Mucosa of stomach (tissue), 1 donor: ENCODE results near the gene METTL25B.

Source experiments
- H3K27me3 ChIP-seq: one replicate; pipeline ENCODE4 v1.7.0; 2013; ENCODE audit warnings: mild to moderate bottlenecking, low read length; ENCODE audit not compliant: control insufficient read depth, insufficient read depth
- H3K36me3 ChIP-seq: one replicate; pipeline ENCODE4 v1.7.0; 2013; ENCODE audit warnings: low read length; ENCODE audit not compliant: control insufficient read depth, insufficient read depth
- H3K4me1 ChIP-seq: one replicate; pipeline ENCODE4 v1.7.0; 2013; ENCODE audit warnings: mild to moderate bottlenecking, low read length; ENCODE audit not compliant: control insufficient read depth, insufficient read depth
- H3K4me3 ChIP-seq: one replicate; pipeline ENCODE4 v1.7.0; 2013; ENCODE audit warnings: low read length
- H3K9ac ChIP-seq: one replicate; pipeline ENCODE4 v1.7.0; 2013; ENCODE audit warnings: mild to moderate bottlenecking, low read length, moderate library complexity
- H3K9me3 ChIP-seq: one replicate; pipeline ENCODE4 v1.7.0; 2013; ENCODE audit warnings: mild to moderate bottlenecking, low read length, moderate library complexity; ENCODE audit not compliant: control insufficient read depth
- donor health status: Pancreatic carcinoma.

METTL25B gene

DNA sequence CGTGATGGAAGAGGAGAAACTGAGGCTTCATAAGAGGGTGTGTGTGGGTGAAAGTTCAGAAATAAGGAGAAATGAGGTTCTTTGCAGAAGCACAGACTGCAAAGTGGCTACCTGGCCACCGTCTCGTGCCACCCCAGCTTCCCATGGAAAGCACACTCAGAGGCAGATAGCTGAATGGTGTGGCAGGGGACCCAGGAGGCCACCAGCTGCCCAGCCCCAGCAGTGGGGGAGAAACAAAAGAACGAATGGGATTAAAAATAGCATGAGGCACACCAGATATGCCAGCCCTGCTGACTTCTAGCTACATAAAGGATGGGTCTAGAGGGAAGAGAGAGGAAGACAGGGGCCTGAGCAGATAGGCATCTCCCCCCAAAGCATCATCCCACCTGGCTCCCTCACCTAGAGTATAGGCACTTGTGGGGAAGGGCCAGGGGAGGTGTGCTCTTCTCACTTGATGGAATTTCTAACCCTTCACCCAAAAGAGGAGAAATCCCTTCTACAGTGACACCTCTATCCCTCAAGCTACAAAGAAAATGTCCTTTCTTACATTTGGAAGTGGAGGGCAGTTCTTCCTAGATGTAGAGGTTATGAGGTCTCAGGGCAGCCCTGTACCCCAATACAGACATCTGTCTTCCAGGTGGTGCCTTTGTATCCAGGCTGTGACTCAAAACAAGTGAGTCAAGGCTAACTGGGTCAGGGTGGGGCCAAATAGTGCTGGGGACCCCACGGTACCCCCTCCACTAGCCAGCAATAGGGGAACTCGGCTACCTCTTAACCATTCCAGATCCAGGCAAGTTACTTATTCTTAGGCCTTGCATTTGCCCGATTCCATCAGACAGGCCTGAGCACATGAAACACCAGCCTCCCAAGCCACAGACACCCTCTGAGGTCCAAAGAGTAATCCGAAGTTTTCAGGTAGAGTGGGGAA lies 19.7 kb downstream of the METTL25B start:
- Histone ChIP-seq H3K36me3 (peaks cover 7% of the 10 kb centered on the region), H3K4me1 (peaks cover 49% of the 10 kb centered on the region)

GRCh38 chr1:156748670-156749418 lies 20.6 kb downstream of the METTL25B start:
- peaks cover 7% of the 10 kb centered on the region for H3K36me3 ChIP-seq
- peak overlapping the region; percentile 92 for H3K9ac ChIP-seq
- no peaks in the 10 kb centered on the region for H3K27me3 ChIP-seq
- peaks cover 49% of the 10 kb centered on the region for H3K4me1 ChIP-seq
- peak overlapping the region; percentile 39 for H3K4me3 ChIP-seq
- no peaks in the 10 kb centered on the region for H3K9me3 ChIP-seq

More for the DNA sequence above, 19.7 kb downstream of the METTL25B start:
- Histone ChIP-seq H3K9me3 (no peaks in the 10 kb centered on the region), H3K27me3 (no peaks in the 10 kb centered on the region), H3K4me3 (peak overlapping the region; percentile 39), H3K9ac (peak overlapping the region; percentile 92)

DNA sequence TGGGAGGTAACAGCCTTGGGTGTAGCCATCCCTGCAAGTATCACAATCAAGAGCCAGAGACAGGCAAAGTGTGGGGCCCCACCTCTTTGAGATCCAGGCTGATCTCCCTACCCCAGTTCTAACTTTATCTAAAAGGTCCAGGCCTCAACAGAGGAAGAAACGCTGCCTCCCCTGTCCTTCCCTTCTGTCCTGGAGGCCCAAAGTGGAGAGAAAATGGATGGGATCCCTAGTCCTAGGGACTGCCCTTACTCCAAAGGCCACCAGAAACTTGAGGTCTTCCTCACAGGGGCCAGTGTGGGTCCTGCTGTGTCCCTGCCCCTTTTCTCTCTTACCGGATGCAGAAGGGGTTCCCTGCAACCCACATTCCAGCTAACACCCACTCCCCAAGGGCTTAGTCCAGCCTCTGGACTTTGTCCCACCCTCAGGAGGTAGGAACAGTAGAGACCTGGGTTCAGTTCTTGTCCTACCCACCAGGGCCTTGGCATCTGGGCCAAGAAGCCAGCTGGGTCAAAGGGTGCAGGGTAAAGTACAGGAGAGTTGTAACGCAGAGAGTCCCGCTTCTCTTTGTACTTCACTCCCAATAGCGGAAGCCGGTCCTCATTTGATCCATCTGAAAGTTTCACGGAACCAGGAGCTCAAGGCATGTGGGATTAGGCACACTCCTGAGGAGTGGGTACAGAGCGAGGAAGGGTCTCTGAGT lies 21.3 kb downstream of the METTL25B start:
- no peaks in the 10 kb centered on the region for H3K27me3 ChIP-seq
- no peaks in the 10 kb centered on the region for H3K9me3 ChIP-seq
- peaks cover 49% of the 10 kb centered on the region for H3K4me1 ChIP-seq
- H3K36me3 ChIP-seq = peaks cover 7% of the 10 kb centered on the region
- peak overlapping the region; percentile 39 for H3K4me3 ChIP-seq
- peak overlapping the region; percentile 92 for H3K9ac ChIP-seq

- no peaks in the 10 kb centered on the region for H3K9me3 ChIP-seq
- peak overlapping the region; percentile 39 for H3K4me3 ChIP-seq
- H3K4me1 ChIP-seq = peaks cover 48% of the 10 kb centered on the region
- H3K27me3 ChIP-seq = no peaks in the 10 kb centered on the region
- peaks cover under 1% of the 10 kb centered on the region for H3K36me3 ChIP-seq
- peak overlapping the region; percentile 92 for H3K9ac ChIP-seq
Measured at GRCh38 chr1:156750191-156750672, 22.0 kb downstream of the METTL25B start.

DNA sequence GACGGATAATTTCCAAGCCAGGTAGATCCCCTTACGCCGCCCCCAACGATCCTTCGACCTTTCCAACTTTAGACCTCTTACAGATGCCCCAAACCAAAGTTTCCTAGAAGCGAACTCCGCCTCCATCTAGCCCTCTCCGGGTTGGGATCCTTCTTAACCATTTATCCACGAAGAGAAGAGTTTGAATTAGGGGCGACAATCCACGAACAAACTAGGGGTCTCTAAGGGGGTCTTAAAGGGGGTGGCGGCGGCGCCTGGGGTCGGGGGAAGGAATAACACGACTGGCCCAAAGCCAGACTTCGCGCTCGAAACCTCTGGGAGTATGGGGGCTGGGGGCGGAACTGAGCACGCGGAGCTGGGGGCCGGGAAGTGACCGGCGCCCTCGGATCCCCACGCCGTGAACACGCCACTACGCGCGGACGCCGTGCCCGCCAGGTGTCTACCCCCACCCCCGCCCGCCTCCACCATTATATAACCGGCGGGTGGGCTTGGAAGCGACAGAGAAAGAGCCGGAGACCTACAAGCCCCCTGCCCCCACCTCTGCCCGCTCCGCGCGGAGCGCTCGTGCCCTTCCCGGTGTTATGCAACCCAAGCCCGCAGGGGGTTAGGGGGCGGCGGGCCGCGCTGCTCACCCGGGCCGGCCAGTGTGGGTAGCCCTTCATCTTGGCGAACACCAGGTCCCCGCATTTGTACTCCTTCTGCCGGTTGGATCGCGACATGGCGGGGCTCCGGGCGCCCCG lies 22.6 kb downstream of the METTL25B start:
- H3K27me3 ChIP-seq = no peaks in the 10 kb centered on the region
- peak overlapping the region; percentile 39 for H3K4me3 ChIP-seq
- no peaks in the 10 kb centered on the region for H3K36me3 ChIP-seq
- H3K9me3 ChIP-seq = no peaks in the 10 kb centered on the region
- peak overlapping the region; percentile 92 for H3K9ac ChIP-seq
- H3K4me1 ChIP-seq = peaks cover 42% of the 10 kb centered on the region

GRCh38 chr1:156751451-156751756 lies 23.1 kb downstream of the METTL25B start, which contains the start of gene HDGF:
TSS of gene HDGF (minus strand) at chr1:156751675. CDS start at chr1:156751429, 246 bp downstream.
- Histone ChIP-seq H3K4me3 (peak within 1 kb of the TSS; percentile 61), H3K36me3 (no peaks in the 10 kb centered on the region), H3K9me3 (no peaks in the 10 kb centered on the region), H3K4me1 (peaks cover 37% of the 10 kb centered on the region), H3K9ac (peak within 1 kb of the TSS; percentile 93), H3K27me3 (no peaks in the 10 kb centered on the region)

GRCh38 chr1:156751757-156752481 lies 23.6 kb downstream of the METTL25B start:
- Histone ChIP-seq H3K27me3 (no peaks in the 10 kb centered on the region), H3K4me3 (peak overlapping the region; percentile 61), H3K4me1 (peaks cover 33% of the 10 kb centered on the region), H3K9me3 (no peaks in the 10 kb centered on the region), H3K36me3 (no peaks in the 10 kb centered on the region), H3K9ac (peak overlapping the region; percentile 93)

- Histone ChIP-seq H3K4me1 (peaks cover 24% of the 10 kb centered on the region), H3K9ac (no peak overlapping the region), H3K27me3 (no peaks in the 10 kb centered on the region), H3K4me3 (no peak overlapping the region), H3K9me3 (no peaks in the 10 kb centered on the region), H3K36me3 (no peaks in the 10 kb centered on the region)
Measured at GRCh38 chr1:156752843-156753482, 24.7 kb downstream of the METTL25B start.

DNA sequence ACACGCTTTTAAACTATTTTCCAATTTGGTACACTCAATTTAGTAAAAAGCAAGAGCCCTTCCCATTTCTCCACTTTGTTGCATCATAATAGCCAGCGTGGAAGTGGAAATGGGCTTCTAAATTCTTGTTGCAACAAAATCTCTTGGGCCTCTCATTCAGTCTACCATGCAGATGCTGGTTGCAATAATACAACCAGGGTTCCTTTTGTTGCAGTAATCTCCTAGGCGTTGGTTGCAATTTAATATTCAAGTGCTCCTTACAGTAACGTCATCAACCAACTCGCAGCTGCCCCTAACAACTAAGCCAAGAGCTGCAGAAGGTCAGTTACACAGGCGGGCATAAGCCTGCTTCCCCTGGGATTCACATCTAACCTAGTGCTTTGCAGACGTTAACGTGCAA lies 25.9 kb downstream of the METTL25B start:
- Histone ChIP-seq H3K36me3 (no peaks in the 10 kb centered on the region), H3K9ac (no peak overlapping the region), H3K27me3 (no peaks in the 10 kb centered on the region), H3K4me3 (no peak overlapping the region), H3K4me1 (peaks cover 11% of the 10 kb centered on the region), H3K9me3 (no peaks in the 10 kb centered on the region)

DNA sequence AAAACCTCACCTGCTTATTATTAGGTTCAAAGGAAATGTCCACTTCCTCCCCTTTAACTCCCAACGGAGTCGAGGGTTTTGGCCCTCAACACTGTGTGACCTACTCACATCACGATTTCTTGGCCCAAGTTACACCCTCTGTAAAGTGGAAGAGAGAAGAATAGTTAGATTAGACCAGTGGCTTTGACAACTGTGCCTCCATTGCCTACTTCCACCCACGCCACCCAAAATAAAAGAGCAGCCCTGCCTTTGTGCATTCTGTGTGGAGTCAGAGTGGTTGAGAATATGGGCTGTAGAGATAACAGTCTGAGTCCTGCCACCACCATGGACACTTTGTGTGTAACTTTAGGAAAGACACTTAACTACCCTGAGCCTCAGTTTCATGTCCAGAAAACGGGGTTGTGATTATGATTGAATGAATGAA lies 27.3 kb downstream of the METTL25B start:
- no peaks in the 10 kb centered on the region for H3K36me3 ChIP-seq
- no peaks in the 10 kb centered on the region for H3K9me3 ChIP-seq
- no peak overlapping the region for H3K9ac ChIP-seq
- H3K4me1 ChIP-seq = no peaks in the 10 kb centered on the region
- no peak overlapping the region for H3K4me3 ChIP-seq
- H3K27me3 ChIP-seq = no peaks in the 10 kb centered on the region
